ENCODE results near the gene GPR160.
A peak's percentile ranks its signal among the peaks of the same experiment; 100 is the strongest.

Gene GPR160

DNA sequence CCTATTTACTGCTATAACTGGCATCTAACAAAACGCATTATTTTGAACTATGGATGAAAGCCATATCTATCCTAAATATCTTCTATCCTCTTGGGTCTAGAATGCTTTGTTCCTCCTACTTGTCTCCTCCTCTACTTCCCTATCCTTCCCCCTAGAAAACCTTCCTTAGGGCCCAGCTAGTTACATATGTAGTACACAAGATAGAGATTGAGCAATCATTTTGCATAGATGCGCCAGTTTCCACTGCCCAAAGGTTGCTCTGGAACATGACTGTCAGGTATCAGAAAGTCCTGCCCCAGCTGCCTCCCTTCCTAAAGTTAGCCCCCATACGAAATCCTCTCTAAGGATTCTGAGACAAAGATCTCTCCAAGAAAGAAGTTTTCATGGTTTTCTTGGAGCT lies 55.1 kb downstream of the GPR160 start:
- Histone ChIP-seq H2AFZ (no peak overlapping the region), H3K9me3 (ENCODE audit: control insufficient read depth, low read length) (no peaks in the 10 kb centered on the region), H3K9ac (no peak overlapping the region), H3K4me2 (ENCODE audit: low read length) (no peak overlapping the region), H3K27me3 (ENCODE audit: control insufficient read depth, insufficient read depth, low read length) (no peaks in the 10 kb centered on the region), H3K36me3 (ENCODE audit: control insufficient read depth, insufficient read depth, low read length) (no peaks in the 10 kb centered on the region), H3K27ac (peak overlapping the region; percentile 3), H3K4me3 (ENCODE audit: low read depth, low read length) (no peak overlapping the region), H3K79me2 (no peaks in the 10 kb centered on the region), H3K4me1 (peaks cover 6% of the 10 kb centered on the region)
- TF ChIP-seq, protein P1, sequence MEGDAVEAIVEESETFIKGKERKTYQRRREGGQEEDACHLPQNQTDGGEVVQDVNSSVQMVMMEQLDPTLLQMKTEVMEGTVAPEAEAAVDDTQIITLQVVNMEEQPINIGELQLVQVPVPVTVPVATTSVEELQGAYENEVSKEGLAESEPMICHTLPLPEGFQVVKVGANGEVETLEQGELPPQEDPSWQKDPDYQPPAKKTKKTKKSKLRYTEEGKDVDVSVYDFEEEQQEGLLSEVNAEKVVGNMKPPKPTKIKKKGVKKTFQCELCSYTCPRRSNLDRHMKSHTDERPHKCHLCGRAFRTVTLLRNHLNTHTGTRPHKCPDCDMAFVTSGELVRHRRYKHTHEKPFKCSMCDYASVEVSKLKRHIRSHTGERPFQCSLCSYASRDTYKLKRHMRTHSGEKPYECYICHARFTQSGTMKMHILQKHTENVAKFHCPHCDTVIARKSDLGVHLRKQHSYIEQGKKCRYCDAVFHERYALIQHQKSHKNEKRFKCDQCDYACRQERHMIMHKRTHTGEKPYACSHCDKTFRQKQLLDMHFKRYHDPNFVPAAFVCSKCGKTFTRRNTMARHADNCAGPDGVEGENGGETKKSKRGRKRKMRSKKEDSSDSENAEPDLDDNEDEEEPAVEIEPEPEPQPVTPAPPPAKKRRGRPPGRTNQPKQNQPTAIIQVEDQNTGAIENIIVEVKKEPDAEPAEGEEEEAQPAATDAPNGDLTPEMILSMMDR (IDR thresholded peaks at IDR 0.05) = no peak

DNA sequence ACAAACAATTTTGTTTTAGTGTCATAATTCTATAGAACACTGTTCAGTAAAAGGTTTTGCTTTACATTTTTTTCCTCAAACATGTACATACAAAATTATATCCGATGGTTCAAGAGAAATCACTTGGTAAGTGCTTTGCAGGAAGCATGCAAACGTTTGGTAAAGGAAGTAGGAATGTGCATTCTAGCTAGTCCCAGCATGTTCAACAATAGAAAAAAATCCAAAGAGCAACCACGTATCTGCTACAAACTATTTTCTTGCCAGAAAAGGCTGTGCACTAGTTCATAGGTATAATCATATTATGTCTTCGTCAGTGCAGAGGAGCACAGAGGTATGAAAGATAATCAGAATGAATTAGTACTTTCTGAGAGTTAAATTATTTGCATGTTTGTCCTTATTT lies 58.0 kb downstream of the GPR160 start:
- no peak overlapping the region for H3K9ac ChIP-seq
- TF ChIP-seq, protein P1 (IDR thresholded peaks at IDR 0.05) = no peak
- peaks cover 8% of the 10 kb centered on the region for H3K4me1 ChIP-seq
- no peak overlapping the region for H3K4me3 ChIP-seq (ENCODE audit: low read depth, low read length)
- H3K27me3 ChIP-seq (ENCODE audit: control insufficient read depth, insufficient read depth, low read length) = no peaks in the 10 kb centered on the region
- H3K27ac ChIP-seq = no peak overlapping the region
- H3K4me2 ChIP-seq (ENCODE audit: low read length) = no peak overlapping the region
- H2AFZ ChIP-seq = no peak overlapping the region
- H3K9me3 ChIP-seq (ENCODE audit: control insufficient read depth, low read length) = no peaks in the 10 kb centered on the region
- no peaks in the 10 kb centered on the region for H3K36me3 ChIP-seq (ENCODE audit: control insufficient read depth, insufficient read depth, low read length)
- no peaks in the 10 kb centered on the region for H3K79me2 ChIP-seq

DNA sequence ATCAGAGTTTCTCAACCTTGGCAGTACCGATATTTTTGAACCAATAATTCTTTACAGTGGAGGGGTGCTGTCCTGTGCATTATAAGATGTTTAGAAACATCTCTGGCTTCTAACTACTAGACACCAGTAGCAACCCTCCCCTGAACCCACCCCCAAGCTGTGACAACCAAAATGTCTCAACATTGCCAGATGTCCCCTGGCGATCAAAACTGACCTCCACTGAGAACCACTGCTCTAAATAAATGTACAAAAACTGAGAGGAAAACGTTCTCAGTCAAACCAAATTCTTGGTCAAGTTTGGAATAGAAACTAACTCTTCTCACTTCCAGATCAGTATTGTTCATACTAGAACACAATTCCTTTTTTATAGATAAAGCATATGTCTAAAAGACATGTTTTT lies 58.5 kb downstream of the GPR160 start:
- Histone ChIP-seq H3K9me3 (ENCODE audit: control insufficient read depth, low read length) (no peaks in the 10 kb centered on the region), H3K36me3 (ENCODE audit: control insufficient read depth, insufficient read depth, low read length) (no peaks in the 10 kb centered on the region), H3K27ac (no peak overlapping the region), H3K4me2 (ENCODE audit: low read length) (no peak overlapping the region), H3K27me3 (ENCODE audit: control insufficient read depth, insufficient read depth, low read length) (no peaks in the 10 kb centered on the region), H3K4me3 (ENCODE audit: low read depth, low read length) (no peak overlapping the region), H3K79me2 (no peaks in the 10 kb centered on the region), H3K9ac (no peak overlapping the region), H3K4me1 (peaks cover 8% of the 10 kb centered on the region), H2AFZ (no peak overlapping the region)
- TF ChIP-seq, protein P1 (IDR thresholded peaks at IDR 0.05) = no peak

DNA sequence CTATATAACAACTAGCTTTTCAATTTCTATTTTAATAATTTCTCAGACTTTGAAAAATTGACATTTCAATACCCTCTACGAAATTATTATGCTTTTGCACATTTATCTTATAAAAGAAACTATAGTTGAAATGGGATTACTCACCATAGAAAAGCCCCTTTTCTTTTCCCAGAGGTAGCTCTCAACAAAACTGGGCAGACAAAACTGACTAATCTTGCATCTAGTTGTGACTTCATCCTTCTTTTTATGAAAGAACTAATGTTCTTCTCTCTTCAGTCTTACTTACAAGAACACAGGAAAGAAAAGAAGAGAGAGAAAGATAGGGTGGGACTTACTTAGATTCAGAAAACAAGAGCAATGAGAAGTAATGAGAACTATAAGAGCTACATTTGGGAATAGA lies 61.0 kb downstream of the GPR160 start:
- H3K4me1 ChIP-seq = peaks cover 8% of the 10 kb centered on the region
- H3K4me3 ChIP-seq (ENCODE audit: low read depth, low read length) = no peak overlapping the region
- no peak overlapping the region for H3K4me2 ChIP-seq (ENCODE audit: low read length)
- H3K27ac ChIP-seq = no peak overlapping the region
- H3K9ac ChIP-seq = no peak overlapping the region
- H3K27me3 ChIP-seq (ENCODE audit: control insufficient read depth, insufficient read depth, low read length) = no peaks in the 10 kb centered on the region
- no peaks in the 10 kb centered on the region for H3K79me2 ChIP-seq
- no peaks in the 10 kb centered on the region for H3K9me3 ChIP-seq (ENCODE audit: control insufficient read depth, low read length)
- no peaks in the 10 kb centered on the region for H3K36me3 ChIP-seq (ENCODE audit: control insufficient read depth, insufficient read depth, low read length)
- TF ChIP-seq, protein P1 (IDR thresholded peaks at IDR 0.05) = no peak
- no peak overlapping the region for H2AFZ ChIP-seq

- H3K79me2 ChIP-seq = no peaks in the 10 kb centered on the region
- H3K9ac ChIP-seq = no peak overlapping the region
- H2AFZ ChIP-seq = no peak overlapping the region
- H3K4me2 ChIP-seq (ENCODE audit: low read length) = no peak overlapping the region
- TF ChIP-seq, protein P1 (IDR thresholded peaks at IDR 0.05) = no peak
- H3K27ac ChIP-seq = no peak overlapping the region
- no peaks in the 10 kb centered on the region for H3K9me3 ChIP-seq (ENCODE audit: control insufficient read depth, low read length)
- H3K4me1 ChIP-seq = peaks cover 4% of the 10 kb centered on the region
- no peaks in the 10 kb centered on the region for H3K27me3 ChIP-seq (ENCODE audit: control insufficient read depth, insufficient read depth, low read length)
- H3K4me3 ChIP-seq (ENCODE audit: low read depth, low read length) = no peak overlapping the region
- no peaks in the 10 kb centered on the region for H3K36me3 ChIP-seq (ENCODE audit: control insufficient read depth, insufficient read depth, low read length)
These were observed 63.1 kb downstream of the GPR160 start for GRCh38 chr3:170100944-170101343.

All from parathyroid adenoma (tissue), 2 donors.